ENCODE measurements around the gene ZNF385C. TPM values are rescaled to one million over a fixed set of nuclear protein-coding genes. Genes with fewer than 3 reads are reported as not detected.
A peak's percentile ranks its signal among the peaks of the same experiment; 100 is the strongest.

Gene ZNF385C
- total and polyA plus RNA-seq, 8 donors: 0.31 to 3.8 (median 2.7) TPM

DNA sequence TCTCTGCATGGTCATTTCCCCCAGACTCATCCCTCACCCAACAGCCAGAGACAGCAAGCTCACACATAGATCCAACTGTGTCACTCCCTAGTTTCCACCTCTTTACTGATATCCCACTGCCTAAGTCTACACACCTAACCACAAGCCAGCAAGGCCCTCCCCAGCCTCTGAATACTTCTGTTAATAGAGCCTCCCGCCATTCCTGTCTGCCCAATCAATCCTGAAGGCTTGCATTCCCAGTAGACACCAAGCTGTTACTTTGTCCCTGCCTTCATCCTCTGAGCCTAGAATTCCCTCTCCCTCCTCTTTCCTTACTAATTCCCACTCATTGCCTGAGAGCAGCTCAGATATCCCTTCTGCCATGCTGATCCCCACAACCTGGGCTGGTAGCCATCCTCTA, 52.6 kb downstream of the ZNF385C start:
- no peak for ATAC-seq

GRCh38 chr17:42042598-42043319, 55.5 kb downstream of the ZNF385C start:
- Histone ChIP-seq H3K27me3 (peaks cover 4 to 18% of the 10 kb centered on the region in 2 donors), H3K4me3 (no peak overlapping the region), H3K4me1 (peaks cover 4 to 8% of the 10 kb centered on the region in 2 donors), H3K27ac (no peak overlapping the region), H3K36me3 (no peaks in the 10 kb centered on the region), H3K9me3 (no peaks in the 10 kb centered on the region)
- no peak for DNase-seq
- ATAC-seq: no peak
- TF ChIP-seq, protein P1, sequence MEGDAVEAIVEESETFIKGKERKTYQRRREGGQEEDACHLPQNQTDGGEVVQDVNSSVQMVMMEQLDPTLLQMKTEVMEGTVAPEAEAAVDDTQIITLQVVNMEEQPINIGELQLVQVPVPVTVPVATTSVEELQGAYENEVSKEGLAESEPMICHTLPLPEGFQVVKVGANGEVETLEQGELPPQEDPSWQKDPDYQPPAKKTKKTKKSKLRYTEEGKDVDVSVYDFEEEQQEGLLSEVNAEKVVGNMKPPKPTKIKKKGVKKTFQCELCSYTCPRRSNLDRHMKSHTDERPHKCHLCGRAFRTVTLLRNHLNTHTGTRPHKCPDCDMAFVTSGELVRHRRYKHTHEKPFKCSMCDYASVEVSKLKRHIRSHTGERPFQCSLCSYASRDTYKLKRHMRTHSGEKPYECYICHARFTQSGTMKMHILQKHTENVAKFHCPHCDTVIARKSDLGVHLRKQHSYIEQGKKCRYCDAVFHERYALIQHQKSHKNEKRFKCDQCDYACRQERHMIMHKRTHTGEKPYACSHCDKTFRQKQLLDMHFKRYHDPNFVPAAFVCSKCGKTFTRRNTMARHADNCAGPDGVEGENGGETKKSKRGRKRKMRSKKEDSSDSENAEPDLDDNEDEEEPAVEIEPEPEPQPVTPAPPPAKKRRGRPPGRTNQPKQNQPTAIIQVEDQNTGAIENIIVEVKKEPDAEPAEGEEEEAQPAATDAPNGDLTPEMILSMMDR (IDR thresholded peaks at IDR 0.05): no peak
- intact Hi-C loops (cut with DNase I): no loop called here

More for the DNA sequence above, 52.6 kb downstream of the ZNF385C start:
- TF ChIP-seq, protein P1 (IDR thresholded peaks at IDR 0.05): no peak
- no peaks in the 10 kb centered on the region for H3K9me3 ChIP-seq
- no peaks in the 10 kb centered on the region for H3K36me3 ChIP-seq
- DNase-seq: no peak
- intact Hi-C loops (cut with DNase I): no loop called here
- peaks cover 0 to 11% of the 10 kb centered on the region in 2 donors for H3K4me1 ChIP-seq
- H3K4me3 ChIP-seq: no peak overlapping the region
- no peak overlapping the region for H3K27ac ChIP-seq
- H3K27me3 ChIP-seq: peaks cover 0 to 5% of the 10 kb centered on the region in 2 donors

DNA sequence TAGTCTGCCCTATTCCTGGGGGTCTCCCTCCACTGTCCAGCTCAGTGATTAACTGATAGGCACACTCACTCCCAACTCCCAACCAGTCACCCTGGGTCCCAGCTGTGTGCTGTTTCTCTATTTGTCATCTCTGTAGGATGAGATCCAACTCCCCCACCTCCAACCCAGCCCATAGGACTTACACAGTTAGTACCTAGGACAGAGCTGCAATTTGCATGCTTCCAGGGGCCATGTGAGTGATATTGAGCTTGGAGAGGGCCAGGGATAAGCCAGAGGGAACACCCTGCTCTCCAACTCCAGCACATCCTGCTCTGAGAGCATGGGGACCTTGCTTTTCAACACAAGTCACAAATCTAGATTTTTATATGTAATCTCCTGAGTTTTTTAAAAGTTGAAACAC, 56.7 kb downstream of the ZNF385C start:
- Histone ChIP-seq H3K4me1 (peaks cover 4 to 8% of the 10 kb centered on the region in 2 donors), H3K27me3 (peaks cover 4 to 18% of the 10 kb centered on the region in 2 donors), H3K27ac (no peak overlapping the region), H3K4me3 (no peak overlapping the region), H3K36me3 (no peaks in the 10 kb centered on the region), H3K9me3 (no peaks in the 10 kb centered on the region)
- TF ChIP-seq, protein P1 (IDR thresholded peaks at IDR 0.05): no peak
- intact Hi-C loops (cut with DNase I): no loop called here
- ATAC-seq (no peak), DNase-seq (no peak)

GRCh38 chr17:42040818-42041217, 57.5 kb downstream of the ZNF385C start:
- TF ChIP-seq, protein P1 (IDR thresholded peaks at IDR 0.05): no peak
- no peaks in the 10 kb centered on the region for H3K36me3 ChIP-seq
- ATAC-seq (no peak), DNase-seq (peak in 1 of 4 donors; percentile 71)
- peaks cover 4 to 18% of the 10 kb centered on the region in 2 donors for H3K27me3 ChIP-seq
- intact Hi-C loops (cut with DNase I): no loop called here
- H3K9me3 ChIP-seq: no peaks in the 10 kb centered on the region
- no peak overlapping the region for H3K4me3 ChIP-seq
- H3K27ac ChIP-seq: no peak overlapping the region
- H3K4me1 ChIP-seq: peaks cover 4 to 8% of the 10 kb centered on the region in 2 donors

GRCh38 chr17:42039794-42040763, 58.2 kb downstream of the ZNF385C start:
- DNase-seq: peak in 1 of 4 donors; percentile 77
- no peak overlapping the region for H3K27ac ChIP-seq
- intact Hi-C loops (cut with DNase I): no loop called here
- no peaks in the 10 kb centered on the region for H3K36me3 ChIP-seq
- peaks cover 4 to 18% of the 10 kb centered on the region in 2 donors for H3K27me3 ChIP-seq
- no peak overlapping the region for H3K4me3 ChIP-seq
- ATAC-seq: peak; percentile 21
- H3K4me1 ChIP-seq: peaks cover 4 to 8% of the 10 kb centered on the region in 2 donors
- TF ChIP-seq, protein P1 (IDR thresholded peaks at IDR 0.05): no peak
- no peaks in the 10 kb centered on the region for H3K9me3 ChIP-seq

All from left lung (tissue), 10 donors.